GM18520 (cell line): ENCODE measurements around the gene TRIM44.

Experiments
- ATAC-seq: cut with Tn5 transposase; IDR thresholded peaks from one replicate; pipeline ENCODE4 v1.9.1; 2021; ENCODE audit not compliant: unreplicated experiment

TRIM44 gene

DNA sequence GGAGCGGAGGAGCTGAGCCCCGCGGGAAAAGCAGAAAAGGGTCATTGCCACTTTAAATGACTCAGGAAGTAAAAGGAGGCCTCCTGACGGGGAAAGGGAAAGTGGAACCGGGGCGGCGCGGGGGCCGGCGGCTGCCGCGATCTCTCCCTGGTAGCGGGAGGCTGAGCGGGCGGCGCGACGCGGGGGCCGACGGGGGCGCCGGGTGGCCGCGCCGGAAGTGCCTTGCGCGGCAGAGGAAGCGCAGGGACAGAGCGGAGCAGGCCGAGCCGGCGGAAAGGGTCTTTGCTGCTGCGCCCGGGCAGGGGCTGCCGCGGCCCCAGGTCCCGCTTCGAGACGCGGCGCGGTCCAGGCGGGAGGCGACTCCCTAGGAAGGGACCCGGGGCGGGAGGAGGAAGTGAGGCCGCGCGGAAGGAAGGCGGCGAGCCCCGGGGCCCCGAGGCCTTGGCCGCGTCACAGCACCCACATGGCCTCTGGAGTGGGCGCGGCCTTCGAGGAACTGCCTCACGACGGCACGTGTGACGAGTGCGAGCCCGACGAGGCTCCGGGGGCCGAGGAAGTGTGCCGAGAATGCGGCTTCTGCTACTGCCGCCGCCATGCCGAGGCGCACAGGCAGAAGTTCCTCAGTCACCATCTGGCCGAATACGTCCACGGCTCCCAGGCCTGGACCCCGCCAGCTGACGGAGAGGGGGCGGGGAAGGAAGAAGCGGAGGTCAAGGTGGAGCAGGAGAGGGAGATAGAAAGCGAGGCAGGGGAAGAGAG, at the start of gene TRIM44:
Gene TRIM44, plus strand, starts transcription at position 127 of the 759 bp plus-strand sequence. Its CDS starts 337 bp downstream, at position 464.
- peak; percentile 85 for ATAC-seq

- no peak for ATAC-seq
Observed at GRCh38 chr11:35614939-35615569, 47.5 kb upstream of the TRIM44 start.

- ATAC-seq = no peak
Observed at GRCh38 chr11:35615921-35616900, 46.4 kb upstream of the TRIM44 start.

- no peak for ATAC-seq
Observed at GRCh38 chr11:35617316-35617686, 45.3 kb upstream of the TRIM44 start.

DNA sequence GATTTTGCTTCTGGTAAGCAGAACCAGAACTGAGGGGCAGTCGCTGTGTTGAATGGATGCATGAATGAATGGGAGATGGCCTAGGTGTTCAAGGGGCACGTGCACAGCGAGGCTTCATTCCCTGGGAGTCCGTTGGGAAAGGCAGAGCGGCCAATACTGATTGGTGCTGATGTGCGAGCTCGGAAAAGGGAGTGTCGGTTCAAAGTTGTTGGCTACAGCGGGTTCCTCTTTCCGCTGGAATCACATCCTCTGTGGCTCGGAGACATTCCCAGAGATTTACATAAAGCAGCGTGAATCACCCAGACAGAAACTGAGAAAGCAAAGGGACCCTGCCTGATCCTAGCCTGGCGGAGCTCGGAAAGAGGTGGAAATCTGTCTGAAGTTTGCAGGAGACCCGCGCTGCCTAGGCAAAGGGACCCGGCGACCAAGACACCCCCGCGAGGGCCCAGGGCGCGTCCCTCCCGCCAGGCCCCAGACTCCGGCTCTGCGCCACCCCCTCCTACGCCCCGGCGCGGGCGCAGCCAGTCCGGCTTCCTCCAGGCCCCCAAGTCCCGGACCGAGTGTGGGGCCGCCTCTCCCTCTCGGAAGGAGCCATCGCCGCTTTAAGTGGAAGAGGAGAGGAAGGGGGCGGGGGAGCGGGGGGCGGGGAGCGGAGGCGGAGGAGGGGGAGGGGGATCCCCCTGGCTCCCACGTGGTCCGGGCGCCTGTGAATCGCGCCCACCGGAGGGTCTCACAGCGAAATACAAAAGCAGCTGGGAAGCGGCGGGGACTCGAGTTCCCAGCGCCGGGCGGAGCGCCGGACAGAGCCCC, 44.7 kb upstream of the TRIM44 start, which contains the start of gene FJX1:
Gene FJX1, plus strand, starts transcription at position 774 of the 810 bp plus-strand sequence. CDS start 177 bp downstream, outside the sequence.
- ATAC-seq = no peak

DNA sequence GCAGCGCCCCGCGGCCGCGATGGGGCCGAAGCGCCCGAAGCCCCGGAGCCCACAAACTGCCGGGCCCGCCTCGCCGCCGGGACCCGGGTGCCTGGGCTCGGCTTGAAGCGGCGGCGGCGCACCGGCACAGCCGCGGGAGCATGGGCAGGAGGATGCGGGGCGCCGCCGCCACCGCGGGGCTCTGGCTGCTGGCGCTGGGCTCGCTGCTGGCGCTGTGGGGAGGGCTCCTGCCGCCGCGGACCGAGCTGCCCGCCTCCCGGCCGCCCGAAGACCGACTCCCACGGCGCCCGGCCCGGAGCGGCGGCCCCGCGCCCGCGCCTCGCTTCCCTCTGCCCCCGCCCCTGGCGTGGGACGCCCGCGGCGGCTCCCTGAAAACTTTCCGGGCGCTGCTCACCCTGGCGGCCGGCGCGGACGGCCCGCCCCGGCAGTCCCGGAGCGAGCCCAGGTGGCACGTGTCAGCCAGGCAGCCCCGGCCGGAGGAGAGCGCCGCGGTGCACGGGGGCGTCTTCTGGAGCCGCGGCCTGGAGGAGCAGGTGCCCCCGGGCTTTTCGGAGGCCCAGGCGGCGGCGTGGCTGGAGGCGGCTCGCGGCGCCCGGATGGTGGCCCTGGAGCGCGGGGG, 44.0 kb upstream of the TRIM44 start:
- no peak for ATAC-seq

- no peak for ATAC-seq
Observed at GRCh38 chr11:35619116-35619854, 43.3 kb upstream of the TRIM44 start.

DNA sequence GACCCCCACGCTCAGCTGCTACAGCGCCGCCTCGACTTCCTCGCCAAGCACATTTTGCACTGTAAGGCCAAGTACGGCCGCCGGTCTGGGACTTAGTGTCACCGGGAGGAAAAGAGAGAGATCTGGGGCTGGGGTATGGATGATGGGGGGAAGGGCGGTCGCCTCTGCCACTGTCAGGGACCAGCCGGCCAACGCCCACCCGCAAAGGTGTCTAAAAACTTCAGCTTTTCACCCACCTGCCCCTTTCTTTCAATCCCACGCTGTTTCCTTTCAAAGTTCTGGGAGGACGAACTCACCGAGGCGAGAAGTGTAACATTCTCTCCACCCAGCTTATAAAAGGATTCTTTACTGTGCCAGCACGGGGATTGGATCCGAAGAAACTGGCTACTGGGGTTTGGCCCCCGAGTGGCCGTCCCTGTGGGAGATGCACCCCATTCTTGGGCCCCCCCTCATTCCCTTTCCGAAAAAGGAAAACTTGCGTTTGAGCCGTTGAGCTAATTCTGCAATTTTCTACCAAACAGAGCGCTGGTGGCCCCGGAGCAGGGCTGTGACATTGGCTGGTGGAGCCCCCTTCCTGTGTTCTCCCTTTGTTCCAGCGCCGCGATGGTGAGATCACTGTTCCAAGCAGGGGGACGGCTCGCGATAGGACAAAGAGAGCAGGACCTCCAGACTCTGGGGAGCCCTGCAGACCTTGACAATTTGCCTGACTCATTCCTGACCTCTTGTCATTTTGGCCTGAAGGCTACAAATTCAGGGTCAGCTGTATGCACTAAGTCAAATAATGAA, 42.5 kb upstream of the TRIM44 start:
- ATAC-seq = no peak

- ATAC-seq = no peak
Observed at GRCh38 chr11:35620795-35621194, 41.8 kb upstream of the TRIM44 start.

DNA sequence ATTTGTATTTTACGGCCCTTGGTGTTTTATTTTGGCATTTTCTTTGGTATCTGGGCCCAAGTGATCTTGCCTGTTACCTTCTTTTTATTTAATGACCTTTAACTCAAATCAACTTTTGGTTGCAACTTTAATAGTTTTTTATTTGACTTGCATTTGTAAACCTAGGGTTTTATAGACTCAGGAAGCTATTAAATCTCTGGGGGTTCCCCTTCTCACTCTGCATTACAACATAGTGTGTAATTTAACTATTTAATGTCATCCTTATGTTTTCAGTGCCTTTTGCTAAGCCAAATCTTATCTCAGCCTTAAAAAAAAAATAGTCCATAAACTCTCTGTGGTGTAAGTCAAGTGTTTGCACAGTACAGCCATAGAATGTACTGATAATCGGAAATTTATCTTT, 41.0 kb upstream of the TRIM44 start:
- no peak for ATAC-seq

DNA sequence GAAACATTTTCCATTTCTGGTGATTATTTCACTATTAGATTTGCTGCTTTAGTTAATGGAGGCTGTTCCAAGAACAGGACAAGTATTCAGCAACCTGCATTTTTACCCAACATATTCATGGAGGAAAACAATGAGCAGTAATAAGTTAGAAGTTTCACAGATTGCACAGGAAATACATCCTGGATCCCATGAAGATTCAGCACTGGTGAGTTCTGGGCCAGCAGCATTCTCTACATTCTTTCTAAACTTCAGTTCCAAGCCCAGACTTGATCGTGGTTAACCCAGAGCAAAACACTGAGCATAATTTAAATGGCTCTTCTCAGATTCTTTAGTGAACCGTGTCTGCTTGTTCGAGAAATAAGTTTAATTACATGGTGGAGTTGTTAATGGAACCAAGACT, 40.5 kb upstream of the TRIM44 start:
- ATAC-seq = no peak

DNA sequence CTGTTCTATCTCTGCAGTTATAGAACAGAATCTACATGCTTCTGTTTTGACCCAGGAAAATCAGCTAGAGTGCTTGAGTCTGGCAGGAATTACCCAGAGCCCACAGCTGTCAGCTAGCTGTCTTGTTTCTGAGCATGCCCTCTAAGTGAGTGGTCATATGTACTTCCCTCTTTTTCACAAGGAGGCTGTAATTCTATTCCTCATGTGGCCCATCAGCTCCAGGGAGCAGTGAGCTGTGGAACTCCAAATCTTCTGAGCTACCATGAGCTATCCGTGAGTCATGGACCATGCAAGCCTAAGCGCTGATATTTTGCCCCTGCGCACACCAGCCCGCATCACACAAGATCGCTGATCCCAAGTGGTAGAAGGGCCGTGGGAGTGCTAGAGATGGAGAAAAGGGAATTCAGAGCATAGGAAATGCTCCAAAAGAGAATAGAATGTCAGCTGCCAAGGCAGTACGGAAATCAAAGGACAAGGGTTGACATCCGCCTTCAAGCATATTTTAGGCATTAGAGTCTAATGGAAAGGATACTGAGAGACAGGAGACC, 38.9 kb upstream of the TRIM44 start:
- no peak for ATAC-seq

DNA sequence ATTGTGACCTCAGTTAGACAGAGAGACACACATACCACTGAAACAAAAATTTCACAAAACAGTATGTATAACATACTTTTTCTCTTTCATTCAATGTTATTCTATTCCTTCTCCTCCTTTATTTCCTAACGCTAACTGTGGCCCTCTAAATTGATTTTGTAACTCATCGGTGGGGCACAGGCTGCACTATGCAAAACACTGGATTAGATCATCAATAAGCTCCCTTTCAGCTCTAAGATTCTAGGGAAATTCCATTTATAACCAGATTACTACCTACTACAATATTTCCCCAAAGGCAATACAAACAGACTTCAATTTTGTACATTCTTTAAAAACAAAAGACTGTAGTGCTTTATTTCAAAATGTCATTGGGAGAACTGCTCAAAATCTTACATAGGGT, 38.3 kb upstream of the TRIM44 start:
- no peak for ATAC-seq

GRCh38 chr11:35624781-35625180, 37.8 kb upstream of the TRIM44 start:
- no peak for ATAC-seq

GRCh38 chr11:35626501-35626900, 36.1 kb upstream of the TRIM44 start:
- ATAC-seq = no peak

GRCh38 chr11:35629511-35629910, 33.1 kb upstream of the TRIM44 start:
- ATAC-seq = no peak

GRCh38 chr11:35629914-35630313, 32.7 kb upstream of the TRIM44 start:
- no peak for ATAC-seq

DNA sequence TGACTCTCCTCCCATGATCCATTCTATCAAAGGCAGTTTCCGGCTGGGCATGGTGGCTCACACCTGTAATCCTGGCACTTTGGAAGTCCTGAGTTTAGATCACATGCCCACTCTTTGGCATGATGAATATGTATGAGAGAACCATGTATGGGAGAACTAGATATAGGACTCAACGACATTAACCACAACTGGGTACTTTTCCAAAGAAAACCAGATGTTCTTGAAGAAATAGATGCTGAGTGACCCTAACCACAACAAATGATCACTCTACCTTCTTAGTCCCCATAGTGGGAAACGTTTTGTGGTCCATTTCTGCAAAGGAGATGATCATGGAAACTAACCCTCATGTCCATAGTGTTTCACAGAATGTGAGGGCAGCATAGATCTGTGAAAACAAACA, 30.7 kb upstream of the TRIM44 start:
- no peak for ATAC-seq
